MM.1S (cell line): ENCODE data around the gene FAM131C.

Experiments
- DNase-seq: peaks from one replicate; pipeline ENCODE4 v3.0.0-alpha.2; 2015
- H2AFZ ChIP-seq: fragments of 300-600 bp; sonication (generic); 2 replicates; pipeline ENCODE4 v1.6.0; 2016; ENCODE audit warnings: antibody characterized with exemption, low read length
- H3F3A ChIP-seq: fragments of 300-600 bp; sonication (generic); 2 replicates; pipeline ENCODE4 v1.6.1; 2016; ENCODE audit warnings: mild to moderate bottlenecking, antibody characterized with exemption, low read length, moderate library complexity, mixed read lengths; ENCODE audit not compliant: insufficient read depth
- H3K27ac ChIP-seq: fragments of 300-600 bp; sonication (generic); 2 replicates; pipeline ENCODE4 v1.5.1; 2016; ENCODE audit warnings: mild to moderate bottlenecking, low read length
- H3K27me3 ChIP-seq: fragments of 300-600 bp; sonication (generic); replicated peaks from 2 replicates; pipeline ENCODE4 v1.6.0; 2016; ENCODE audit warnings: low read length; ENCODE audit not compliant: insufficient read depth
- H3K36me3 ChIP-seq: fragments of 300-600 bp; sonication (generic); replicated peaks from 2 replicates; pipeline ENCODE4 v1.6.1; 2016; ENCODE audit warnings: mild to moderate bottlenecking, low read length, mixed read lengths; ENCODE audit not compliant: insufficient read depth
- H3K4me1 ChIP-seq: fragments of 300-600 bp; sonication (generic); 2 replicates; pipeline ENCODE4 v1.6.1; 2016; ENCODE audit warnings: low read length, mixed read lengths
- H3K4me2 ChIP-seq: fragments of 300-600 bp; sonication (generic); 2 replicates; pipeline ENCODE4 v1.6.0; 2016; ENCODE audit warnings: low read depth, low read length
- H3K4me3 ChIP-seq: fragments of 300-600 bp; sonication (generic); 2 replicates; pipeline ENCODE4 v1.5.1; 2016; ENCODE audit warnings: low read length, mixed read lengths
- H3K79me2 ChIP-seq: fragments of 300-600 bp; sonication (generic); 2 replicates; pipeline ENCODE4 v1.6.1; 2016; ENCODE audit warnings: mixed run types, low read length, mixed read lengths
- H3K9ac ChIP-seq: fragments of 300-600 bp; sonication (generic); 2 replicates; pipeline ENCODE4 v1.6.1; 2016; ENCODE audit warnings: low read length, mixed read lengths
- H3K9me2 ChIP-seq: fragments of 300-600 bp; sonication (generic); replicated peaks from 2 replicates; pipeline ENCODE4 v1.6.1; 2016; ENCODE audit warnings: mild to moderate bottlenecking, low read length, mixed read lengths; ENCODE audit not compliant: insufficient read depth
- H3K9me3 ChIP-seq: fragments of 300-600 bp; sonication (generic); replicated peaks from 2 replicates; pipeline ENCODE4 v1.6.1; 2016; ENCODE audit warnings: mild to moderate bottlenecking, low read length, mixed read lengths; ENCODE audit not compliant: insufficient read depth
- H4K20me1 ChIP-seq: fragments of 300-600 bp; sonication (generic); 2 replicates; pipeline ENCODE4 v1.6.1; 2016; ENCODE audit warnings: mild to moderate bottlenecking, low read length, moderate library complexity, mixed read lengths; ENCODE audit not compliant: insufficient read depth
- EZH2 ChIP-seq: fragments of 300-600 bp; sonication (generic); optimal IDR thresholded peaks from 2 replicates; pipeline ENCODE3; 2017; ENCODE audit warnings: low read depth, mild to moderate bottlenecking, antibody characterized with exemption, low read length, mixed read lengths
- EZH2phosphoT487 ChIP-seq: fragments of 300-600 bp; sonication (generic); IDR thresholded peaks from 2 replicates; pipeline ENCODE4 v1.6.1; 2018; ENCODE audit warnings: antibody characterized with exemption, low read length
- TF ChIP-seq, protein P1 (sequence below): fragments of 300-600 bp; sonication (generic); IDR thresholded peaks from 2 replicates; pipeline ENCODE4 v1.5.1; 2016; ENCODE audit warnings: antibody characterized with exemption, low read length, mixed read lengths

The FAM131C gene

DNA sequence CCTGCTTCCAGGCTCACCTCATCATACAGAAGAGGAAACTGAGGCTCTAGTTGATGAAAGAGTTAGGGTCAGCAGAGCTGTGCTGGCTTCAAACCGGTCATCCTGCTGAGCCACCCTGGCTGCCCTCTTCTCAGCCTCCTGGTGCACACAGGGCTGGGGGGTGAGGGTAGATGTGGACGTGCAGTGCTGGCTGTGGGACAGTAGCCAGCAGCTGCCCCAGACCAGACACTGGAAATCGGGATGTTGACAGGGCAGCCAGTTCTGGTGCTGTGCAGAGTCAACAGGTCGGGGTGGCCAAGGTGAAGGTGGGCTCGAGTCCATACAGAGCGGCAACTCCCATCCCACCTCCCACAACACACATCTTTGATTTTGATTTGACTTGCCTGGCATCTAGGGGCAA, 53.1 kb downstream of the FAM131C start:
- Histone ChIP-seq H3K36me3 (no peaks in the 10 kb centered on the region), H3K4me1 (no peaks in the 10 kb centered on the region)

DNA sequence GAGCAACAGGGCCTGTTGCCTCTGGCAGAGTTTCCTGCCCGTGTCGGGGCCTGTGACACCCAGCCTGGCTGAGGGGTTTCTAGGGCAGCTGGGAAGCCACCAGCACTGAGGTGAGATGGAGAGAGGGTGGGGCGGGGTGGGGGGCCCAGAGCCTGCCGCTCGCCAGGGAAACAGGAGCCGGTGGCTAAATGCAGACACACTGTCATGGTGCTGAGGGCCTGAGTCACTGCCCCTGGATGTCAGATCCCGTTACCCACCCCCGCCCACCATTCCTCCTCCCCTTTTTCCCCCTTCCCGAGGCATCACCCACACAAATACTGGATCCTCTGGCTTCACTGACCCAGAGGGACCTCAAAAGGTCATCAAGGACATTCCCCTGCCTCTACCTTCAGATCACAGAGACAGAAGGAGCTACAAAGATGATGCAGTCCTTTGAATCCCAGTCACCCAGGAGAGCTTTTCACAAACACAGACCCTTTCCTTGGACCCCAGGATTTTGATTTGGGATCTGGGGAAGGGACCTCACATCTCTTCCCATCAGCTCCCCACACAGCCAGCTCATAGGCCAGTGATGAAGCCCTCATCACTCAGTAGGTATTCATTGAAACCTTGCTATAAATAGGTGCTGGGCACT, 53.7 kb downstream of the FAM131C start:
- Histone ChIP-seq H3K27me3 (peaks cover 74% of the 10 kb centered on the region), H4K20me1 (no peaks in the 10 kb centered on the region), H2AFZ (no peak overlapping the region), H3K79me2 (no peaks in the 10 kb centered on the region), H3K9ac (no peak overlapping the region), H3K27ac (no peak overlapping the region), H3K4me2 (no peak overlapping the region), H3K4me3 (no peak overlapping the region), H3F3A (no peaks in the 10 kb centered on the region), H3K36me3 (no peaks in the 10 kb centered on the region), H3K9me2 (no peaks in the 10 kb centered on the region), H3K4me1 (no peaks in the 10 kb centered on the region), H3K9me3 (no peaks in the 10 kb centered on the region)
- no peak for TF ChIP-seq EZH2phosphoT487
- DNase-seq, result no peak

More for the DNA sequence above, 53.1 kb downstream of the FAM131C start:
- Histone ChIP-seq H3K27me3 (peaks cover 79% of the 10 kb centered on the region), H3F3A (no peaks in the 10 kb centered on the region), H3K4me3 (no peak overlapping the region), H3K79me2 (no peaks in the 10 kb centered on the region), H3K9me2 (no peaks in the 10 kb centered on the region), H2AFZ (no peak overlapping the region), H3K9ac (no peak overlapping the region), H3K9me3 (no peaks in the 10 kb centered on the region), H3K27ac (no peak overlapping the region), H3K4me2 (no peak overlapping the region), H4K20me1 (no peaks in the 10 kb centered on the region)
- DNase-seq, result no peak
- TF ChIP-seq, protein P1, sequence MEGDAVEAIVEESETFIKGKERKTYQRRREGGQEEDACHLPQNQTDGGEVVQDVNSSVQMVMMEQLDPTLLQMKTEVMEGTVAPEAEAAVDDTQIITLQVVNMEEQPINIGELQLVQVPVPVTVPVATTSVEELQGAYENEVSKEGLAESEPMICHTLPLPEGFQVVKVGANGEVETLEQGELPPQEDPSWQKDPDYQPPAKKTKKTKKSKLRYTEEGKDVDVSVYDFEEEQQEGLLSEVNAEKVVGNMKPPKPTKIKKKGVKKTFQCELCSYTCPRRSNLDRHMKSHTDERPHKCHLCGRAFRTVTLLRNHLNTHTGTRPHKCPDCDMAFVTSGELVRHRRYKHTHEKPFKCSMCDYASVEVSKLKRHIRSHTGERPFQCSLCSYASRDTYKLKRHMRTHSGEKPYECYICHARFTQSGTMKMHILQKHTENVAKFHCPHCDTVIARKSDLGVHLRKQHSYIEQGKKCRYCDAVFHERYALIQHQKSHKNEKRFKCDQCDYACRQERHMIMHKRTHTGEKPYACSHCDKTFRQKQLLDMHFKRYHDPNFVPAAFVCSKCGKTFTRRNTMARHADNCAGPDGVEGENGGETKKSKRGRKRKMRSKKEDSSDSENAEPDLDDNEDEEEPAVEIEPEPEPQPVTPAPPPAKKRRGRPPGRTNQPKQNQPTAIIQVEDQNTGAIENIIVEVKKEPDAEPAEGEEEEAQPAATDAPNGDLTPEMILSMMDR, result no peak
- TF ChIP-seq EZH2, result no peak
- TF ChIP-seq EZH2phosphoT487, result no peak

GRCh38 chr1:16018749-16019643, 54.5 kb downstream of the FAM131C start:
- TF ChIP-seq, protein P1, result no peak
- TF ChIP-seq EZH2 (no peak), EZH2phosphoT487 (no peak)
- DNase-seq, result no peak
- H3F3A ChIP-seq, result no peaks in the 10 kb centered on the region
- no peaks in the 10 kb centered on the region for H3K79me2 ChIP-seq
- no peak overlapping the region for H2AFZ ChIP-seq
- no peaks in the 10 kb centered on the region for H3K9me2 ChIP-seq
- no peak overlapping the region for H3K27ac ChIP-seq
- H4K20me1 ChIP-seq, result no peaks in the 10 kb centered on the region
- H3K4me3 ChIP-seq, result no peak overlapping the region
- no peak overlapping the region for H3K4me2 ChIP-seq
- H3K9me3 ChIP-seq, result no peaks in the 10 kb centered on the region
- H3K27me3 ChIP-seq, result peaks cover 74% of the 10 kb centered on the region
- H3K36me3 ChIP-seq, result no peaks in the 10 kb centered on the region
- no peak overlapping the region for H3K9ac ChIP-seq
- no peaks in the 10 kb centered on the region for H3K4me1 ChIP-seq
